H1 (cell line): ENCODE results near the gene DNER. TPM values are rescaled to one million over a fixed set of nuclear protein-coding genes. Genes with fewer than 3 reads are reported as not detected.

Experiments
- CTCF ChIA-PET: fragments of 300-600 bp; sonication (Branson Sonifier 250); formaldehyde crosslinking; loops from one replicate; lab custom pipeline; 2021; ENCODE audit not compliant: partially characterized antibody; lab: Charles Lee
- POLR2A ChIA-PET: fragments of 300-600 bp; sonication (Branson Sonifier 250); formaldehyde crosslinking; loops from one replicate; lab custom pipeline; 2021; ENCODE audit warnings: inconsistent platforms; ENCODE audit not compliant: partially characterized antibody; lab: Charles Lee
- DNase-seq, 2 experiments: peaks; one replicate each; pipeline versions ENCODE4 v3.0.0 to v3.0.0-alpha.2; 2010 to 2022; ENCODE audit warnings: low spot score in 2 of 2, low read depth in 1 of 2, mixed read lengths in 1 of 2
- FAIRE-seq: peaks from 2 replicates; lab custom pipeline; 2011; peaks lifted over from hg19 to GRCh38; lab: Jason Lieb, UNC
- H2AFZ ChIP-seq: 2 replicates; pipeline ENCODE4 v1.8.1; 2012; ENCODE audit warnings: low read length, inconsistent platforms
- H2AK5ac ChIP-seq: 2 replicates; pipeline ENCODE4 v1.6.1; 2013; ENCODE audit warnings: low read depth, low read length
- H2BK120ac ChIP-seq: replicated peaks from 2 replicates; pipeline ENCODE3; 2013; ENCODE audit warnings: low read depth, low read length, inconsistent platforms
- H2BK12ac ChIP-seq: 2 replicates; pipeline ENCODE4 v1.6.1; 2013; ENCODE audit warnings: low read depth, low read length
- H2BK15ac ChIP-seq: 2 replicates; pipeline ENCODE4 v1.6.1; 2013; ENCODE audit warnings: low read length
- H2BK20ac ChIP-seq: 2 replicates; pipeline ENCODE4 v1.6.1; 2013; ENCODE audit warnings: low read length
- H2BK5ac ChIP-seq: 2 replicates; pipeline ENCODE4 v1.6.1; 2013; ENCODE audit warnings: low read depth, low read length
- H3K14ac ChIP-seq: 2 replicates; pipeline ENCODE4 v1.6.1; 2013; ENCODE audit warnings: inconsistent platforms; ENCODE audit not compliant: insufficient read length
- H3K18ac ChIP-seq: 2 replicates; pipeline ENCODE4 v1.6.1; 2013; ENCODE audit warnings: low read length; ENCODE audit errors: extremely low read depth
- H3K23ac ChIP-seq: 2 replicates; pipeline ENCODE4 v1.6.1; 2013; ENCODE audit warnings: inconsistent platforms; ENCODE audit not compliant: insufficient read length
- H3K23me2 ChIP-seq: 2 replicates; pipeline ENCODE4 v1.6.1; 2013; ENCODE audit warnings: low read depth, low read length
- H3K27ac ChIP-seq: 2 replicates; pipeline ENCODE4 v1.6.1; 2011; ENCODE audit warnings: low read depth, low read length, inconsistent platforms
- H3K27me3 ChIP-seq, 4 experiments: replicated peaks in 1 of 4; 1 replicate in 1 of 4; 2 replicates in 3 of 4; pipeline versions ENCODE4 v1.6.1 to v1.8.1; 2011 to 2013; ENCODE audit warnings: low read length in 3 of 4, mild to moderate bottlenecking in 3 of 4, inconsistent platforms in 2 of 4, mixed read lengths in 2 of 4, moderate library complexity in 1 of 4; ENCODE audit not compliant: control insufficient read depth in 3 of 4, insufficient read depth in 3 of 4; ENCODE audit errors: extremely low read depth in 1 of 4
- H3K36me3 ChIP-seq, 4 experiments: 2 replicates each; pipeline versions ENCODE4 v1.6.1 to v1.8.1; 2011 to 2013; ENCODE audit warnings: mild to moderate bottlenecking in 4 of 4, low read length in 3 of 4, moderate library complexity in 2 of 4, control low read depth in 1 of 4, inconsistent platforms in 1 of 4; ENCODE audit not compliant: insufficient read depth in 4 of 4, control insufficient read depth in 2 of 4
- H3K4ac ChIP-seq: replicated peaks from 2 replicates; pipeline ENCODE3; 2013; ENCODE audit warnings: low read length, low read depth, mixed read lengths, inconsistent platforms; ENCODE audit not compliant: insufficient read length
- H3K4me1 ChIP-seq, 4 experiments: replicated peaks in 1 of 4; 1 replicate in 1 of 4; 2 replicates in 3 of 4; pipeline versions ENCODE4 v1.6.1 to v1.8.1; 2011 to 2013; ENCODE audit warnings: low read length in 3 of 4, inconsistent platforms in 2 of 4, mixed read lengths in 1 of 4; ENCODE audit not compliant: insufficient read depth in 4 of 4, control insufficient read depth in 3 of 4
- H3K4me2 ChIP-seq, 2 experiments: 2 replicates each; pipeline versions ENCODE4 v1.6.1 to v1.8.1; 2011 to 2013; ENCODE audit warnings: low read depth in 2 of 2, low read length in 2 of 2, control low read depth in 1 of 2, inconsistent platforms in 1 of 2, mild to moderate bottlenecking in 1 of 2; ENCODE audit not compliant: insufficient read depth in 1 of 2
- H3K4me3 ChIP-seq, 4 experiments: fragments of 200-600, 300-600 bp in 1 of 4; sonication (generic), shearing (Covaris generic), sonication (Bioruptor Twin) in 1 of 4; 2 replicates each; pipeline versions ENCODE4 v1.5.1 to v1.8.1; 2011 to 2016; ENCODE audit warnings: low read length in 4 of 4, low read depth in 3 of 4, control low read depth in 2 of 4, inconsistent platforms in 2 of 4, mild to moderate bottlenecking in 2 of 4, mixed read lengths in 1 of 4, moderate library complexity in 1 of 4; ENCODE audit not compliant: insufficient read depth in 2 of 4; ENCODE audit errors: extremely low read depth in 1 of 4
- H3K56ac ChIP-seq: replicated peaks from 2 replicates; pipeline ENCODE3; 2013; ENCODE audit warnings: low read depth, mild to moderate bottlenecking, mixed read lengths, low read length, inconsistent platforms; ENCODE audit not compliant: insufficient read length
- H3K79me1 ChIP-seq: 2 replicates; pipeline ENCODE4 v1.6.1; 2013; ENCODE audit warnings: low read depth, low read length, control low read depth
- H3K79me2 ChIP-seq, 2 experiments: 2 replicates each; pipeline versions ENCODE4 v1.6.1 to v1.8.1; 2012 to 2013; ENCODE audit warnings: low read length in 2 of 2, mild to moderate bottlenecking in 2 of 2, inconsistent platforms in 1 of 2; ENCODE audit not compliant: insufficient read depth in 2 of 2, control insufficient read depth in 1 of 2
- H3K9ac ChIP-seq, 4 experiments: replicated peaks in 1 of 4; 1 replicate in 1 of 4; 2 replicates in 3 of 4; pipeline versions ENCODE4 v1.6.1 to v1.8.1; 2011 to 2013; ENCODE audit warnings: low read depth in 3 of 4, low read length in 3 of 4, control low read depth in 2 of 4, mild to moderate bottlenecking in 2 of 4, moderate library complexity in 2 of 4, inconsistent platforms in 1 of 4; ENCODE audit errors: extremely low read depth in 1 of 4
- H3K9me3 ChIP-seq, 2 experiments: 2 replicates each; pipeline versions ENCODE4 v1.6.1 to v1.8.1; 2012 to 2013; ENCODE audit warnings: mild to moderate bottlenecking in 2 of 2, moderate library complexity in 2 of 2, control low read depth in 1 of 2, inconsistent platforms in 1 of 2, low read depth in 1 of 2, low read length in 1 of 2, mixed read lengths in 1 of 2; ENCODE audit not compliant: insufficient read depth in 2 of 2
- H4K20me1 ChIP-seq, 2 experiments: replicated peaks in 1 of 2; 2 replicates each; pipeline versions ENCODE3 to v1.8.1; 2011 to 2013; ENCODE audit warnings: inconsistent platforms in 2 of 2, low read length in 2 of 2, mild to moderate bottlenecking in 1 of 2; ENCODE audit not compliant: insufficient read depth in 2 of 2, control insufficient read depth in 1 of 2
- H4K5ac ChIP-seq: 2 replicates; pipeline ENCODE4 v1.6.1; 2013; ENCODE audit warnings: low read length, low read depth, mixed read lengths, inconsistent platforms; ENCODE audit not compliant: insufficient read length
- H4K8ac ChIP-seq: 2 replicates; pipeline ENCODE4 v1.8.0; 2013; ENCODE audit warnings: mild to moderate bottlenecking, moderate library complexity, low read length, inconsistent platforms; ENCODE audit not compliant: insufficient read depth; ENCODE audit errors: extremely low read depth
- H4K91ac ChIP-seq: replicated peaks from 2 replicates; pipeline ENCODE3; 2013; ENCODE audit warnings: low read length, mixed read lengths, inconsistent platforms; ENCODE audit not compliant: insufficient read length
- POLR2A ChIP-seq, 2 experiments: IDR thresholded peaks; 1 replicate in 1 of 2; 2 replicates in 1 of 2; pipeline ENCODE4 v1.6.1; 2011; ENCODE audit warnings: low read depth in 2 of 2, low read length in 2 of 2, mild to moderate bottlenecking in 2 of 2; ENCODE audit errors: control extremely low read depth in 1 of 2
- SIX5 ChIP-seq: IDR thresholded peaks from 2 replicates; pipeline ENCODE4 v1.6.1; 2011; ENCODE audit warnings: mild to moderate bottlenecking, low read depth, low read length
- polyA plus RNA-seq, 7 experiments: library from polyadenylated mRNA; depleted of rRNA in 3 of 7; stranded (reverse) in 5 of 7; unstranded in 2 of 7; fragments of >200 nt in 5 of 7; fragments of 200-250 nt in 2 of 7; gene quantifications; 1 replicate in 5 of 7; 2 replicates in 1 of 7; 4 replicates in 1 of 7; pipeline versions ENCODE4 v1.2.1 to v1.2.3, GENCODE V29; 2011 to 2013; ENCODE audit warnings: missing spikeins in 2 of 7, mixed read lengths in 2 of 7
- total RNA-seq: library from RNA; stranded (reverse); fragmentation: NEBNext Ultra II Directional; extraction: Animal tissue kit (Norgen Biotek cat#: 25700); gene quantifications from 2 replicates; pipeline ENCODE4 v1.2.1, GENCODE V29; 2021

Gene DNER
- total and polyA plus RNA-seq, 2 of the 8 experiments (the other 6 are each of a cell fraction or from before 2014, with no cell fraction given), result 6.8 to 16.3 TPM

GRCh38 chr2:229636571-229636970 lies 77.8 kb downstream of the DNER start:
- Histone ChIP-seq H3K4ac (no peak overlapping the region), H2BK12ac (no peak overlapping the region), H3K56ac (no peak overlapping the region), H3K23ac (no peak overlapping the region), H3K79me1 (no peaks in the 10 kb centered on the region), H3K4me2 (no peak overlapping the region), H3K36me3 (no peaks in the 10 kb centered on the region), H3K23me2 (no peaks in the 10 kb centered on the region), H4K91ac (no peak overlapping the region), H2AK5ac (no peak overlapping the region), H2BK15ac (no peak overlapping the region), H3K9me3 (no peaks in the 10 kb centered on the region), H3K9ac (no peak overlapping the region), H4K8ac (no peak overlapping the region), H3K4me3 (no peak overlapping the region), H2AFZ (0 out of 2 replicates have a peak overlapping the region, but pooled peaks have one; percentile 26), H3K79me2 (no peaks in the 10 kb centered on the region), H2BK20ac (no peak overlapping the region), H3K27me3 (no peaks in the 10 kb centered on the region), H2BK120ac (no peak overlapping the region), H2BK5ac (no peak overlapping the region), H3K14ac (no peak overlapping the region), H3K27ac (no peak overlapping the region), H3K4me1 (no peaks in the 10 kb centered on the region), H4K20me1 (no peaks in the 10 kb centered on the region), H3K18ac (no peak overlapping the region), H4K5ac (no peak overlapping the region)
- no peak for DNase-seq
- ChIA-PET POLR2A (no interaction called here), CTCF (interaction anchor here (0.6 to 1.5 kb wide), 8 partner anchors 9 to 202 kb away, joined by 3 to 5 read pairs (median 3); partner anchors contain the start of gene DNER)
- peak; percentile 32 for FAIRE-seq
- TF ChIP-seq SIX5 (peak; percentile 49), POLR2A (IDR thresholded peaks at IDR 0.05; ENCODE audit: control extremely low read depth in 1 of 2, low read depth in 2 of 2, low read length in 2 of 2) (no peak)
